Left kidney (tissue), 2 donors: Measurements from ENCODE around the gene HOOK1. TPM values are rescaled to one million over a fixed set of nuclear protein-coding genes. Genes with fewer than 3 reads are reported as not detected.
"Not testable (repeated sequence)": the region's sequence is repeated elsewhere in the genome, so short reads cannot be mapped to it uniquely, and the experiment has no call there.

Source experiments
- DNase-seq: peaks from one replicate; pipeline ENCODE4 v3.0.0-alpha.2; 2013
- polyA plus RNA-seq: library from polyadenylated mRNA; unstranded; fragments of 120-200 nt; gene quantifications from one replicate; pipeline ENCODE4 v1.2.1, GENCODE V29; 2013; ENCODE audit not compliant: insufficient read length

HOOK1 gene
- polyA plus RNA-seq, 1 donor = 83.2 TPM

DNA sequence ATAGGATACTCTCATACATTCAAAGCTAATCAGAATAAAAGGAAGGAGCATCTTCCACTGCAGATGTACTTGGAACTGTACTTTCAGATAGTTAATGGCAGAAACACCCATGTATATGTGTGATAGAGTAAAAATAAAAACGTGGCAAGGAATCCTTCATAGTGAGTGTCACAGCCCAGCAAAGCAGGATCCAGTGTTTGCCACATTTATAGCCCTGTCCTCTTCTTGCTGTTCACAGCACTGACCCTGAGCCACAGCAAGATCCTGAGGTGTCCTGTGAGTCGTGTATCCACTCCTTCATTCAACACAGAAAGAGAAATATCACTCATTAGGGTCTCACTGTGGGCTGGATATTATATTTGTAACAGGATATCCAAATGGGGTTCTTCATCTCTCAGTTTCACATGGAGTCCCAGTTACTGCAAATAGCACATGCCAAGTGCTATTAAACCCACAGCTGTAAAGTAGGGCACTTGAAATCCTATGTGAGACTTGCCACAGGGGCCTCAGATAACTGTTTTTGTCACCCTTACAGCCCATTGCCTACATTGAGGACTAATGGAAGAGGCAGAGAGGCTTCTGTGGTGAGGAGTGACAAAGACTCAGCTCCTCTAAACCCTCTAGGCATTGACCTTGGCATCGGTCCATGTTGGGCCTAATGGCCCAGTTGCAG, 70.5 kb downstream of the HOOK1 start:
- no peak for DNase-seq

GRCh38 chr1:59892841-59893811, 78.4 kb downstream of the HOOK1 start:
- no peak for DNase-seq

GRCh38 chr1:59897165-59897564, 82.4 kb downstream of the HOOK1 start:
- no peak for DNase-seq

DNA sequence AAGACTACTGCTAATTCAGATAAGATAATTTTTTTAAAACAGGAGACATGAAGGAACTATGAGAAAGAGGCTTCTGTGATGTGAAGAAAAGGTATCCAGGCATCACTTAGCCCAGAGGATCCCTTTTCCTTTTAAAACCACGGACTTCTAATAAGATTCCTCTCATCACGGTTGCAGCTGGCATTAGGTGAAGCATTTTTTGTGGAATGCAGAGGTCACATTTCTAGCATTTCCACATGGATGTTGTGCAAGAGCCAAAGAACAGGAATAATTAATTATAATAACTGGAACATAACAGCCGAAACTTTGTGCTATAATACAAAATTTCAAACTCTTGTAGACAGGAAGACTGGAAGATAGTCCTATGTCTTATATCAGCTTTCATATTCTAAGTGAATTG, 84.2 kb downstream of the HOOK1 start:
- DNase-seq = no peak

DNA sequence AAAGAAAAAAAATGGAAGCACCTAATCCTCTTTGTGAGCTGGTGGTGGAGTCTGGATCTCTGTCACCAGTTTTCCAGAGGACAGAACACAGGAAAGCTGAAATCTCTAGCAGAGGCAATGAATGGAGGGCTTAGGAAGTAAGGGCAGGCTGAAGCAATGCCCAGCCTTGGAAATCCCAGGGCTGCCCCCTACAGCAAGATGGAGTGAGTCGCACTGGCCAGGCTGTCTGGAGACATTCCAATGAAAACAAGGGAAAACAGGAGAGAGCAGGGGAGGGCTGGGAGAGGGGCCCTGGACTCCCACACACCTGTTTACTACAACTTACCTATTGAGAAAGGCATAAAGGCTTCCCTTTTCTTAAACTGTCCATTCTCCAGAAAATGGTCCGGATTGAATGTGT, 85.9 kb downstream of the HOOK1 start:
- DNase-seq = no peak

- no peak for DNase-seq
These were observed 87.1 kb downstream of the HOOK1 start for GRCh38 chr1:59901770-59902388.

GRCh38 chr1:59903141-59903754, 88.5 kb downstream of the HOOK1 start:
- no peak for DNase-seq

GRCh38 chr1:59906931-59907330, 92.2 kb downstream of the HOOK1 start:
- DNase-seq = no peak

GRCh38 chr1:59908084-59908483, 93.3 kb downstream of the HOOK1 start:
- no peak for DNase-seq

GRCh38 chr1:59908682-59909081, 93.9 kb downstream of the HOOK1 start:
- no peak for DNase-seq

GRCh38 chr1:59914791-59915286, 100.1 kb downstream of the HOOK1 start:
- not testable (repeated sequence) for DNase-seq

DNA sequence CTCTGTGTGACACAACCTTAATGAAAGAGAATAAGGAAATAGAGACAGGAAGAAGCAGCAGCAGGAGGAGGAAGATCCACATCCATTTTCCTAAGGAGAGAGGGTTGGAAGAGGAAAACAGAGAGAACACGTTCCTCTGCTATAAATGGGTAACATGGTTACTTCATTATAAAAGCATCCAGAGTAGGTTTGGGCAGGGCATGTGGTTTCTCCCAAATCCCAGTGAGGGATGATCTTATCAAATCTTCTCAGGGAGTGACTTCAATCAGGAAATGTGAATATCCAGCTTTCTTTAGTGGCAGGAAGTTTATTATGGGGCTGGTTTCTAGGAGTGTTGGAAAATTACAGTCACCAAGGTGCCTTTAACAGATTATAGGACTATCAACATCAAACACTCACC, 100.8 kb downstream of the HOOK1 start:
- DNase-seq = no peak

- DNase-seq = no peak
These were observed 102.5 kb downstream of the HOOK1 start for GRCh38 chr1:59917026-59917784.

- no peak for DNase-seq
These were observed 103.0 kb downstream of the HOOK1 start for GRCh38 chr1:59917785-59918180.

GRCh38 chr1:59919746-59920145, 105.0 kb downstream of the HOOK1 start:
- no peak for DNase-seq

- not testable (repeated sequence) for DNase-seq
These were observed 106.6 kb downstream of the HOOK1 start for GRCh38 chr1:59921258-59921899.

DNA sequence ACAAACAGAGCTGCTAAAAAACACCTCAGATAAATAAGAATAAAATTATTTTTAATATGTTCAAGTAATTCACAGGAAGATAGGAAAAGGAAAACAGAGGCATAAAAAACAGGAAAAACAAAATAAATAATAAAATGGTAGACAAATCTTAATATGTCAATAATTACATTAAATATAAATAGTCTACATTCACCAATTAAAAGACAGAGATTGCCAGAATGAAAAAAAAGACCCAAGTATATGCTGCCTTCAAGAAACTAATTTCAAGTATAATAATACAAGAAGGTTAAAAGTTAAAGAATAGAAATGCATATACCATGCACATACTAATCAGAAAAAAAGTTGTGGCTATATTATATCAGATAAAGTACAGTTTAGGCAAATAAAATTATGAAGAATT, 109.9 kb downstream of the HOOK1 start:
- no peak for DNase-seq
